Activated CD4-positive, alpha-beta T cell treated with anti-CD3 and anti-CD28 coated beads, Interleukin-2, amount 50 U/mL, for 48 hours (primary cell): Measurements from ENCODE around the gene DRC1.
A peak's percentile ranks its signal among the peaks of the same experiment; 100 is the strongest.
"Not testable (repeated sequence)": the region's sequence is repeated elsewhere in the genome, so short reads cannot be mapped to it uniquely, and the experiment has no call there.

ENCODE experiments used
- DNase-seq, 2 experiments: peaks; one replicate each; pipeline ENCODE4 v3.0.0-alpha.2; 2020

The DRC1 gene

GRCh38 chr2:26401739-26402541, at the start of gene DRC1:
TSS of gene DRC1 (plus strand) at chr2:26401920. CDS start at chr2:26401990, 70 bp downstream.
- peak; percentile 37 to 45 for DNase-seq

GRCh38 chr2:26352892-26353291, 48.8 kb upstream of the DRC1 start:
- peak; percentile 33 to 45 for DNase-seq

GRCh38 chr2:26354469-26354868, 47.3 kb upstream of the DRC1 start:
- not testable (repeated sequence) for DNase-seq

GRCh38 chr2:26355038-26355995, 46.4 kb upstream of the DRC1 start:
- DNase-seq, result no peak

GRCh38 chr2:26356111-26356510, 45.6 kb upstream of the DRC1 start:
- DNase-seq, result no peak

- DNase-seq, result no peak
These were observed 44.9 kb upstream of the DRC1 start for GRCh38 chr2:26356771-26357170.

- no peak for DNase-seq
These were observed 41.7 kb upstream of the DRC1 start for GRCh38 chr2:26359886-26360473.

- no peak for DNase-seq
These were observed 38.4 kb upstream of the DRC1 start for GRCh38 chr2:26363323-26363722.

GRCh38 chr2:26363958-26364357, 37.8 kb upstream of the DRC1 start:
- no peak for DNase-seq

GRCh38 chr2:26364669-26365068, 37.1 kb upstream of the DRC1 start:
- DNase-seq, result no peak

- no peak for DNase-seq
These were observed 34.8 kb upstream of the DRC1 start for GRCh38 chr2:26366957-26367356.

- not testable (repeated sequence) for DNase-seq
These were observed 32.1 kb upstream of the DRC1 start for GRCh38 chr2:26369664-26370063.

- not testable (repeated sequence) for DNase-seq
These were observed 30.8 kb upstream of the DRC1 start for GRCh38 chr2:26370909-26371308.

GRCh38 chr2:26376799-26377198, 24.9 kb upstream of the DRC1 start:
- DNase-seq, result no peak

- DNase-seq, result no peak
These were observed 21.4 kb upstream of the DRC1 start for GRCh38 chr2:26380281-26380680.

GRCh38 chr2:26382564-26382963, 19.2 kb upstream of the DRC1 start:
- no peak for DNase-seq

GRCh38 chr2:26384183-26384582, 17.5 kb upstream of the DRC1 start:
- no peak for DNase-seq

GRCh38 chr2:26384597-26384996, 17.1 kb upstream of the DRC1 start:
- DNase-seq, result no peak

- DNase-seq, result no peak
These were observed 14.5 kb upstream of the DRC1 start for GRCh38 chr2:26387189-26387588.

GRCh38 chr2:26394694-26395093, 7.0 kb upstream of the DRC1 start:
- DNase-seq, result no peak

GRCh38 chr2:26395394-26395793, 6.3 kb upstream of the DRC1 start:
- no peak for DNase-seq

GRCh38 chr2:26396734-26397298, 4.9 kb upstream of the DRC1 start:
- peak; percentile 20 to 45 for DNase-seq

GRCh38 chr2:26399771-26400376, 1.8 kb upstream of the DRC1 start:
- DNase-seq, result no peak
